Keratinocyte (primary cell): ENCODE results near the gene MRPL27.

ENCODE experiments used
- CTCF ChIP-seq, 3 experiments: IDR thresholded peaks in 1 of 3; conservative IDR thresholded peaks in 1 of 3; optimal IDR thresholded peaks in 1 of 3; 2 replicates in 2 of 3; 3 replicates in 1 of 3; pipeline versions ENCODE3 to v1.5.1; 2011; ENCODE audit warnings: low read length in 3 of 3, mild to moderate bottlenecking in 3 of 3, moderate library complexity in 2 of 3, control low read depth in 1 of 3, inconsistent platforms in 1 of 3; ENCODE audit not compliant: insufficient read depth in 2 of 3; ENCODE audit errors: extremely low read depth in 1 of 3
- EZH2 ChIP-seq: IDR thresholded peaks from one replicate; pipeline ENCODE4 v1.6.1; 2012; ENCODE audit warnings: inconsistent platforms, mild to moderate bottlenecking, low read length, moderate library complexity

- TF ChIP-seq CTCF (optimal IDR thresholded peaks at IDR 0.05 in 1 of 3, IDR thresholded peaks at IDR 0.05 in 1 of 3, conservative IDR thresholded peaks at IDR 0.05 in 1 of 3; ENCODE audit: extremely low read depth in 1 of 3, insufficient read depth in 2 of 3, low read length in 3 of 3): no peak
- no peak for TF ChIP-seq EZH2
These were observed 9.5 kb downstream of the MRPL27 start for GRCh38 chr17:50363217-50364060.
